DLD1 (cell line): ENCODE data around the gene CEBPZ.

Source experiments
- in situ Hi-C: cut with HindIII; loops from 2 replicates; pipeline ENCODE4 v1.10.0; 2017; ENCODE audit warnings: low sequenced_read_pairs

CEBPZ gene

DNA sequence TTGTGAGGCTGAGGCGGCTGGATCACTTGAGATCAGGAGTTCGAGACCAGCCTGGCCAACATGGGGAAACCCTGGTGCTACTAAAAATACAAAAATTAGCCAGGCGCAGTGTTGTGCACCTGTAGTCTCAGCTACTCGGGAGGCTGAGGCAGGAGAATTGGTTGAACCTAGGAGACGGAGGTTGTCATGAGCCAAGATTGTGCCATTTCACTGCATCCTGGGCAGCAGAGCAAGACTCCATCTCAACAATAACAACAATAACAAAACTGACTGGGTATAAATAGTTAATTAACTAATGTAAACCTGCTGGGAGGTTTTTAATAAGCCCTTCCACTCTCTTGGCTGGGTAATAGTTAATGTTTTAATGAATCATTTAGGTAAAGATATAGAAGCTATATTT, 50.8 kb downstream of the CEBPZ start:
- in situ Hi-C loops, result no loop called here

GRCh38 chr2:37180006-37180639, 51.3 kb downstream of the CEBPZ start:
- in situ Hi-C loops, result no loop called here

- in situ Hi-C loops, result no loop called here
Measured at GRCh38 chr2:37173741-37174140, 57.7 kb downstream of the CEBPZ start.

- in situ Hi-C loops, result no loop called here
Measured at GRCh38 chr2:37171624-37171950, 59.8 kb downstream of the CEBPZ start.

DNA sequence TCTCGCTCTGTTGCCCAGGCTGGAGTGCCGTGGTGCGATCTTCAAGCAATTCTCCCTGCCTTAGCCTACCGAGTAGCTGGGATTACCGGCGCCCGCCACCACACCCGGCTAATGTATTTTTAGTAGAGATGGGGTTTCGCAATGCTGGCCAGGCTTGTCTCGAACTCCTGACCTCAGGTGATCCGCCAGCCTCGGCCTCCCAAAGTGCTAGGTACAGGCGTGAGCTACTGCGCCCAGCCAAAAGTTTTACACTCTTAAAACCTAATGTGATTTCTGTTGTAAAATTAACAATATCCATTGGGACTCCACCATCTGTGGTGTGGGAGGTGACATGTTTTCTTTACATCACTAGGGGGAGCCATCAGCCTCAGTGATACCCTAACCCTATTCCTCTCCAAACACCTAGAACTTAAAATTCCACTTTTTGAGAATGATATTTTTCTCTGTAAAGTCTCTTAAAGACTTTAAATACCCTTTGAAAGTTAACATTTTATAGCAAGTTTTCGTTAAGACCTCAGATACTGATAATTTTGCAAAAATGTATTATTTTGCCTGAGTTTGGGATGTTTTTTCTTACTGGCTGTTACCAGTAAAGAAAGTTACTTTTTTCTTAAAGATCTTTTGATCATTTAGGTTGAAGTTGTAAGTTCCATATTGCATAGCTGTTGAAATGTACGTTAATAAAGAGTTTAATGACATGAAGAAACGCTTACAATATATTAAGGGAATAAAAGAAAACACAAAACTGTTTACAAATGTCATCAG, 63.0 kb downstream of the CEBPZ start:
- in situ Hi-C loops, result no loop called here

DNA sequence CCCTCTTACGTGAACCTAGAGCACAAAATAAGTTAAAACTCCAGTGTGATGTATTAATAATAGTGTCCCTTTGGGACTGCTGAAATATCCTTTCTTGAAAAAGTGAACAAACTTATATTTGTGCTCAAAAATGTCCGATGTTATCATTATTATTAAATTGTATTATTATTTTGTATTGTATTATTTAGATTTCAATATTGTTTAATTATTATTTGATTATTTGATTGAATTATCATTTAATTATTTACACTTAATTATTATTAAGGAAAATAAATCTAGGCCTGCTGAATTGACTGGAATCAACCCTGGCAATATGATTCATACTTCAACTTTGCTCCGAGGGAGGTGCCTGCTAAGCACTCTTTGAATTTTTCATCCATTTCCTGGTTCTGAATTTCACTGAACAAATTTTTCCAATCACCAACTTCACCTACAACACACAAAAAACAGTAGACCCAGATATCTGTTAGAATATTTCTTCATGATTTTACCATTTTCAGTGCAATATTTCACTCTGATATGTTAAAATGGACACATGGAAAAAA, 63.7 kb downstream of the CEBPZ start:
- in situ Hi-C loops, result no loop called here

GRCh38 chr2:37164757-37165156, 66.6 kb downstream of the CEBPZ start:
- in situ Hi-C loops, result no loop called here

DNA sequence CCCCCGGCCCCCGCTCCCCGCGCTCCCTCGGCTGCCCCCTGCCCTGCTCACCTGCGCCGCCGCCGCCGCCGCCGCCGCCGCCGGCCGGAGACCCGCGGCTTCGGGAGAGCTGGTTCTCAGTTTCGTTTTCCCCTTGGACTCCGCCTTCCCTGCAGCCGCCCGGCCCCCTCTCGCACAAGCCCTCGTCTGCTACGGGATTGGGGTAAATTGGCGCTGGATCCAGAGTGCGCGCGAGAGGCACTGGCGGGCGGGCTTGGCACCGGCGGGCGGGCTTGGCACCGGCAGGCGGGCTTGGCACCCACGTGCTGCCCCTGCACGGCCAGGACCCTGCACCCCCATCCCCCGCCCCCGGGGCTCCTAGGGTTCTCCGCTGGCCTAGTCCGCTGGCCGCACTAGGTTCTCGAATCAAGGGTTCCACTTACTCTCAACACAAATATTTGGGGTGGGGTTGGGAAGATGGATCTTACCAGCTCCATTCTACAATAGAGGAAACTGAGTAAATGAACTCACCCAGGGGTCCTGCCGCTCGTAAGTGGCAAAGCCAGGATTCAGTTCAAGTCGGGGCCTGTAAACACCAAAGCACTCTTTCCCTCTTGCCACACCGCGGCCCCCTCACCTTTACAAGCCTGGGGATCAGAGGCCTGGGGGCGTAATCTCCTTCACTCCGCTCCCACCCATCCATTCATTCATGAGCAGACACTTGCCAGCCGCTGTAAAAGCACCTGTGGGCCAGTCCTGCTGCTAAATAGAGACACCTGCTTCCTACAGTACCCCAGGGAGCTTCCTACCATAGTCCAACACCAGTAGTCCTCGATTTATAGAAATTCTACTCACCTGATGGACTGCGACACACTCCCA, 74.3 kb downstream of the CEBPZ start, which contains the start of gene EIF2AK2:
Gene EIF2AK2 (minus strand): TSS at position 124 of the 858 bp plus-strand sequence. CDS start 9,174 bp downstream, outside the sequence.
- in situ Hi-C loops, result no loop called here

- in situ Hi-C loops, result no loop called here
Measured at GRCh38 chr2:37156071-37156856, 75.1 kb downstream of the CEBPZ start.

DNA sequence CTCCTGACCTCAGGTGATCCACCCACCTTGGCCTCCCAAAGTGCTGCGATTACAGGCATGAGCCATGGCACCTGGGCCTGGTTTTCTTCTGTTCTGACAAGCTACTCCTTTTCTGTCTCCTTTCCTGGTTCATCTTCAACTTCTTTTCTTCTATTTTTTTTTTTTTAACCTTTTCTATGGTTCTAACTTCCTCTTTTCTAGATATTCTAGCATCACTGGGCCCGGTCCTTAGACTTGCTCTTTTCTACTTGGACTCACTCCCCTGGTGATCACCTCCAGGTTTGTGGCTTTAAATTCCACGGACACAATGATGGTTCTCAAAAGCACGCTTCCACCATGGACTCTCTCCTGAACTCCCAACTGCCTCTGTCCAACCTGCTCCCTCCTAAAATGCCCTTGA, 76.6 kb downstream of the CEBPZ start:
- in situ Hi-C loops, result no loop called here

GRCh38 chr2:37153224-37153623, 78.2 kb downstream of the CEBPZ start:
- in situ Hi-C loops, result no loop called here
